Fibroblast of the aortic adventitia (primary cell): Measurements from ENCODE around the gene CDKN1A. TPM values are rescaled to one million over a fixed set of nuclear protein-coding genes. Genes with fewer than 3 reads are reported as not detected.

ENCODE experiments used
- DNase-seq: peaks from one replicate; pipeline ENCODE4 v3.0.0-alpha.2; 2010; ENCODE audit warnings: low read depth
- H3K4me3 ChIP-seq: 2 replicates; pipeline ENCODE4 v1.5.1; 2011; ENCODE audit warnings: low read depth, mild to moderate bottlenecking, control low read depth, low read length, moderate library complexity
- total RNA-seq: library from RNA; depleted of rRNA; stranded (reverse); fragments of >200 nt; gene quantifications from 2 replicates; pipeline ENCODE4 v1.2.3, GENCODE V29; 2012; ENCODE audit warnings: low replicate concordance
- TF ChIP-seq, protein P1 (sequence below): IDR thresholded peaks from 2 replicates; pipeline ENCODE4 v1.5.1; 2011; ENCODE audit warnings: mild to moderate bottlenecking, low read length, control low read depth, inconsistent platforms; ENCODE audit not compliant: insufficient read depth

The CDKN1A gene
- total RNA-seq, 1 donor, result 246 TPM

DNA sequence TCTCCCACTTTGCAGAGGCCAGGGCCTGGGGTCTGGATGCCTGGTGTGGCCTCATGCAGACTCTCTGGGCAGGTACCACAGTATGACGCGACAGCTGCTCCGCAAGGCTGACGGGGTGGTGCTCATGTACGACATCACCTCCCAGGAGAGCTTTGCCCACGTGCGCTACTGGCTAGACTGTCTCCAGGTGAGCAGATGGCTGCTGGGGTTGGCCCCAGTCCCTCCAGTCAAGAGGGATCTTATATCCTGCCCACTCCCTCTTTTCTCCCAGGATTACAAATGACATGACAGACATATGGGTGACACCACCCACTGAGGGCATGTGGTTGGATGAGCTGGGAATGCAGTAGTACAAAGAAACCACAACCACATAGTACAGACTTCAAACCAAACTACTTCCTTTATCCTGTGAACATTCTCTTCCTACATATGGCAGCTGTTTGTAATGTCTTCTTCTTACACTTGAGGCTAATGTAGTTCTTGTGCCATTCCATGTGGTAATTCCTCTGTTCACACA, 49.0 kb downstream of the CDKN1A start:
- TF ChIP-seq, protein P1, sequence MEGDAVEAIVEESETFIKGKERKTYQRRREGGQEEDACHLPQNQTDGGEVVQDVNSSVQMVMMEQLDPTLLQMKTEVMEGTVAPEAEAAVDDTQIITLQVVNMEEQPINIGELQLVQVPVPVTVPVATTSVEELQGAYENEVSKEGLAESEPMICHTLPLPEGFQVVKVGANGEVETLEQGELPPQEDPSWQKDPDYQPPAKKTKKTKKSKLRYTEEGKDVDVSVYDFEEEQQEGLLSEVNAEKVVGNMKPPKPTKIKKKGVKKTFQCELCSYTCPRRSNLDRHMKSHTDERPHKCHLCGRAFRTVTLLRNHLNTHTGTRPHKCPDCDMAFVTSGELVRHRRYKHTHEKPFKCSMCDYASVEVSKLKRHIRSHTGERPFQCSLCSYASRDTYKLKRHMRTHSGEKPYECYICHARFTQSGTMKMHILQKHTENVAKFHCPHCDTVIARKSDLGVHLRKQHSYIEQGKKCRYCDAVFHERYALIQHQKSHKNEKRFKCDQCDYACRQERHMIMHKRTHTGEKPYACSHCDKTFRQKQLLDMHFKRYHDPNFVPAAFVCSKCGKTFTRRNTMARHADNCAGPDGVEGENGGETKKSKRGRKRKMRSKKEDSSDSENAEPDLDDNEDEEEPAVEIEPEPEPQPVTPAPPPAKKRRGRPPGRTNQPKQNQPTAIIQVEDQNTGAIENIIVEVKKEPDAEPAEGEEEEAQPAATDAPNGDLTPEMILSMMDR, result no peak
- peak; percentile 5 for DNase-seq
- H3K4me3 ChIP-seq, result no peak overlapping the region

DNA sequence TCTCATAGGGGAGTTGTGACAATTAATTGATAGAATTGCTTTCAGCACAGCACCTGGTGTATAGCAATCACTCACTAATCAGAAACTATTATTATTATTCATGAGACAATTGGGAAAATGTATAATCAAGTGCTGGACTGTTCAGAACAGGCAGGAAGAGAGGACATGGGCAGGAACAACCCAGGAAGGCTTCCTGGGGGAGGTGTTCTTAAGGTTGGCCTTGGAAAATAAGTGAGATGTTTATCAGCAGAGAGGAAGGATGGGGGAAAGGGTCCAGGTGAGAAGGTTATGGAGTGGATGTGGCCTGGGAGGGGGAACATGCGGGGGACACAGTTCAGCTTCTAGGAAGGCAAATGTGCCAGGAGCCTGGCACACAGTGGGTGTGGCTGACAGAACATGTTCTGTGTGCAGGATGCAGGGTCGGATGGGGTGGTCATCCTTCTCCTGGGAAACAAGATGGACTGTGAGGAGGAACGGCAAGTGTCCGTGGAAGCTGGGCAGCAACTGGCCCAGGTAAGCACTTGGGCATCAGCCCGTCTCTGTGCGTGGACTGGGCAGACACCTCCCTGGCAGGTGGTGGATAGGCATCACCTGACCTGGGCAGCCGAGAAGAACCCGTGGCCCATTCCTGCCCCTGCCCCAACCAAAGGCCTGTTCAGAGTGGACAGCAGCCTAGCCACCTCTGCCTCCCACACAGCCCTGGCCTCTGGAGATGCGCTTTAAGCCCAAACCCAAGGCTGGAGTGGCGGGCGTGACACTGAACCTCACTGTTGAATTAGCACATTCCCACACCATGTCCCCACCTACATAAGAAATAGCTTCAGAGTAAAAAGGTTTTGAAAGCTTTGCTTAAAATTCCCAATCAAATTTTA, 50.0 kb downstream of the CDKN1A start:
- H3K4me3 ChIP-seq, result no peak overlapping the region
- DNase-seq, result no peak
- TF ChIP-seq, protein P1, result no peak

DNA sequence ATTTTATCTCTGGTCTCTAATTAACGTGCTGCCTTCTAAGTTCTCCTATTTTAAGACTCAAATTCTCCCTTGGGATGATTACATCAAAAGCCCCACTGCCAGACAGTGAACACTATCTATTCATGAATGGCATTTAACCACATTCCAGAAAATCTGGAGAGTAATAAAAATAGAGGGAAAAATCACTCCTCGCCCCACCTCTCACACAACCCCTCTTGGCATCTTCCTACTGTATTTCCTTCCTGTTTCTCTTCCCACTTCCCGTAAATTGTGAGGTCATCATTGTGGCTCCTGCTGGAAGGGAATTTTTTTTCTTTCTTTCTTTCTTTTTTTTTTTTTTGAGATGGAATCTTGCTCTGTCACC, 50.6 kb downstream of the CDKN1A start:
- H3K4me3 ChIP-seq, result no peak overlapping the region
- DNase-seq, result peak; percentile 71
- TF ChIP-seq, protein P1, result no peak

DNA sequence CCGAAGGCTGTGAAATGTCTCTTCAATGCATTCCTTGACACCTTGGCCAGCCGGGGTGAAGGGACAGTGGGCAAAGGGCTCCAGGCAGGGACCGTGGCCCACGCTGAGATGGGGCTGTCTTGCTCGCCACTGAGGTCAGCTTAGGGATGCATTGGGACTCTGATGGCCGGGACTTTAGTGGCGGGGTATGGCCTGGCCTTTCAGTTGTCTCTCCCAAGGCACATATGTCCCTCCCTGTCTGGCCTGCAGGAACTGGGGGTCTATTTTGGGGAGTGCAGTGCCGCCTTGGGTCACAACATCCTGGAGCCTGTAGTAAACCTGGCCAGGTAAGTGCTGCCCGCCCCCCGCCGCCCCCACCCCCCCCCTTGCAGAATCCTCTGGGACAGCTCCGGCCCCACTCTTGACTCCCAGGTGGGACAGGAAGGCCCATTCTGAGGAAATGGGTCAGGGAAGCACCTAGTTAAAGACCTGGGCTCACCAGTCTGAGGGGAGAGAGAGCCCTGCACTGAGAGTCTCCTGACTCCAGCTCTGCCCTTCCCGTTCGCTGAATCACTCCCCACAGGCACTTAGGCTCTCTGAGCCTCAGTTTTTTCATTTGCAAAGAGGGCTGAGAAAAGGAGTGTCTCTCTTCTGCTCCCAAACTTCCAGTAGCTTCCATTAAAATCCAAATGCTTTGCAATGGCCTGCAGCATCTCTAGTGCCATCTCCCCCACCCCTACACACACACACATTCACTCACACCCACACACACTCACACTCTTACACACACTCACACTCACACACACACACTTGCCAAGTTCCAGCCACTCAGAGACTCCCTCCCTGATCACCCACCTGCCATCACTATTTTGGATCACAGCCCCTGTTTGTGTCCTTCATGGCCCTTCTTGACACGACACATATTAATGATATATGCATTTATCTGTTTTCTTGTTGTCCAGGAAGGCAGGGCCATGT, 52.2 kb downstream of the CDKN1A start:
- no peak for DNase-seq
- TF ChIP-seq, protein P1, result no peak

DNA sequence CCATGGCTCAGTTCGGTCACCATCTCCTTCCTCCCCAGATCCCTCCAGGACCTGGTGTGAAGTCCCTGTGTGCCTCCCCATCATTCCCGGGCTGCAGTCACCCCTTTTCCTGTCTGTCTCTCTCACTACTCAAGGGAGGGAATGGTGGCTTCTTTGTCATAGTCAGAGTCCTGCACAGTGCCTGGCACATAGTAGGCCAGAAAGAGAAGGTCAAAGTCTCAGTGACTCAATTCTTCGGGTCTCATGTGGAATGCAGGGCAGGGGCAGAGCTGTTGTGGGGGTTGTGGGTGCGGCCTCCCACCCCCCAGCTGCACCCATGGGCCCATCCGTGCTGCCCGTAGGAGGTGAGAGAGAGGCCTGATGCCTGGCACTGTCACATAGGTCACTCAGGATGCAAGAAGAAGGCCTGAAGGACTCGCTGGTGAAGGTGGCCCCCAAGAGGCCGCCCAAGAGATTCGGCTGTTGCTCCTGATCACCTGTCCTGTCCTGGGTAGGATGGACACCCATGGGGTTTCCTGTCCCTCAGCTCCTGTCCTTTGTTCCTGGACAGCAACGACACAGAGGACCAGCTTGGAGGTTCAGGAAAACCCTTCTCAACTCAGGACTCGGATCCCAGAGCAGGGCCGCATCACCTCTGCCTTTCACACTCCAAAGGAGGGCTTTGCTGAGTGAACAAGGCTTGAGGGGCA, 53.3 kb downstream of the CDKN1A start:
- TF ChIP-seq, protein P1, result no peak
- no peak for DNase-seq
- no peak overlapping the region for H3K4me3 ChIP-seq

More for the DNA sequence above, 52.2 kb downstream of the CDKN1A start:
- no peak overlapping the region for H3K4me3 ChIP-seq

DNA sequence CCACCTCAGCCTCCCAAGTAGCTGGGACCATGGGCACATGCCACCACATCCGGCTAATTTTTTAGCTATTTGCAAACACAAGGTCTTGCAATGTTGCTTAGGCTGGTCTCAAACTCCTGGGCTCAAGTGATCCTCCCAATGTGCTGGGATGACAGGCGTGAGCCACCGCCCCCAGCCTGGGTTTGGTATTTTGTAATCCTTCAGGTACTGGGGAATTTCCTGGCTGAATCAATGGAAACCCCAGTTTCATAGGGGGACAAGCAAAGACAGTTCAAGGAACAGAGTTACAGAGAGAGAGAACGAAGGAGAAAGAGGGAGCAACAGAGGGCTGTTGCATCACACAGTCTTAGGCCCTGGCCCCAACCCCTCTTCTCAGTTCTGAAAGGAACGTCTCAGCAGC, 54.8 kb downstream of the CDKN1A start:
- DNase-seq, result no peak
- H3K4me3 ChIP-seq, result no peak overlapping the region
- TF ChIP-seq, protein P1, result no peak
